ENCODE measurements around the gene KLRF1.

Gene KLRF1

DNA sequence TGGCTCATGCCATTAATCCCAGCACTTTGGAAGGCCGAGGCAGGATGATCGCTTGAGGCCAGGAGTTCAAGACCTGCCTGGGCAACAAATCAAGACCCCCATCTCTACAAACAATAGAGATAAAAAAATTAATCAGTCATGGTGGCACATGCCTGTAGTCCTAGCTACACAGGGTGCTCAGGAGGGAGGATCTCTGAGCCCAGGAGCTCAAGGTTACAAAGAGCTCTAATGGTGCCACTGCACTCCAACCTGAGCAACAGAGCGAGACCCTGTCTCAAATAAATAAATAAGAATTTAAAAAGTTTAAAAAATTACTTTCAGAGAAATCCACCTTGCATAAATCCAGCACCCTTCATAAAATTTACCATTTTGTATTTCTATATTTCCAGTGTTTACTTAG, 2.2 kb downstream of the KLRF1 start:
- no peak for DNase-seq (ENCODE audit: low read depth)
- no peak overlapping the region for H3K4me3 ChIP-seq (ENCODE audit: low read depth, low read length)
- TF ChIP-seq, protein P1, sequence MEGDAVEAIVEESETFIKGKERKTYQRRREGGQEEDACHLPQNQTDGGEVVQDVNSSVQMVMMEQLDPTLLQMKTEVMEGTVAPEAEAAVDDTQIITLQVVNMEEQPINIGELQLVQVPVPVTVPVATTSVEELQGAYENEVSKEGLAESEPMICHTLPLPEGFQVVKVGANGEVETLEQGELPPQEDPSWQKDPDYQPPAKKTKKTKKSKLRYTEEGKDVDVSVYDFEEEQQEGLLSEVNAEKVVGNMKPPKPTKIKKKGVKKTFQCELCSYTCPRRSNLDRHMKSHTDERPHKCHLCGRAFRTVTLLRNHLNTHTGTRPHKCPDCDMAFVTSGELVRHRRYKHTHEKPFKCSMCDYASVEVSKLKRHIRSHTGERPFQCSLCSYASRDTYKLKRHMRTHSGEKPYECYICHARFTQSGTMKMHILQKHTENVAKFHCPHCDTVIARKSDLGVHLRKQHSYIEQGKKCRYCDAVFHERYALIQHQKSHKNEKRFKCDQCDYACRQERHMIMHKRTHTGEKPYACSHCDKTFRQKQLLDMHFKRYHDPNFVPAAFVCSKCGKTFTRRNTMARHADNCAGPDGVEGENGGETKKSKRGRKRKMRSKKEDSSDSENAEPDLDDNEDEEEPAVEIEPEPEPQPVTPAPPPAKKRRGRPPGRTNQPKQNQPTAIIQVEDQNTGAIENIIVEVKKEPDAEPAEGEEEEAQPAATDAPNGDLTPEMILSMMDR (conservative IDR thresholded peaks at IDR 0.05; ENCODE audit: low read depth, low read length) = no peak

DNA sequence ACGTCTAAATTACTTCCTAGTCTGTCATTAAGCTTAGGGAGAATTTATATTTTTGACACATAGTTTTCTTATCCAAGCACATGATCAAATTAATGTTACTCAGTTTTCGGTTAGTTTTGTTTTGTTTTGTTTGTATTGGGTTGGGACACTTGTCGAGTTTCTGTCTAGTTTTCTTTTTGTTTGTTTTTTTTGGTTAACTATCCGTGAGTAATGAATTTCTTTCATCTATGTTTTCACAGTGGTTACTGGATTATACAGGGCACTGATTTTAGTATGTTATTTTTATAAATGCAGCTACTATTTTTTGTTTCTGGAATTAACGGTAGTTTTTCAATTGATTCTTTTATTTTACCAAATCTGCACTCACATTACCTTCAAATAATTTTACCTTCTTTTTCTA, 2.7 kb downstream of the KLRF1 start:
- DNase-seq (ENCODE audit: low read depth) = no peak
- no peak overlapping the region for H3K4me3 ChIP-seq (ENCODE audit: low read depth, low read length)
- TF ChIP-seq, protein P1 (conservative IDR thresholded peaks at IDR 0.05; ENCODE audit: low read depth, low read length) = no peak

DNA sequence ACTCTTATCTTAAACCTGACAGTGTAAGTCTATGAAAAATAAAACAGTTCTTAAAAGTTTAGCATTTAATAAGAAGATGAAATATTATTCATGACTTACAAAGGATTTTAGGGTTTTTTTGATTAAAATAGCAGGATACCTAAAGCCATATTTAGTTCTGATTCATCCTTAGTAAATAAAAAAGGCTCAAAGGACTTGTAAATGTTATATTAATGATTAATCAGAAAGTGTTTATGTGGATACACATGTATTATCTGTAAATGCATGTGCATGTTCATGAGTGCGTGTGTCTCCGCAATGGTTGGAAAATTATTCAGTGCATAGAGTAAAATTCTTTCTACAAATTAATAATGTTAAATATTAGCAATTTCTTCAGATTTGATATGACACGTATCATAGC, 4.4 kb downstream of the KLRF1 start:
- TF ChIP-seq, protein P1 (conservative IDR thresholded peaks at IDR 0.05; ENCODE audit: low read depth, low read length) = no peak
- H3K4me3 ChIP-seq (ENCODE audit: low read depth, low read length) = no peak overlapping the region
- DNase-seq (ENCODE audit: low read depth) = no peak

DNA sequence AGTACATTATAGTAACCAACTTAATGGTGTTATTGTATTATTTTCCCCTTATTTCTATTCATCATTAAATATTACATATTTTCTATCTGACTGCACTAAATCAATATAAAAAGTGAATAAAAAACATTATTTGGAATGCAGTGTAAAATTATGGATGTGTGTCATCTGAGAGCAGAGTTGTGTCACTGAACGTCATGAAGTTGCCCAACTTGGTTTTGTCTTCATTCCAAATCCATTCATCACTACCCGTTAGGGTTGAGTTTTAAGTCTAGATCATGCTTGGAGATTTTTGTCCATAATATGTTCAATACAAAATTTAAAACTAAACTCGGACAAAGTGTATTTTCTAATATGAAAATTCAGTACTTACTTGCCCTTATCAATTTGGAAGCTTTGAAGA, 16.1 kb downstream of the KLRF1 start:
- no peak overlapping the region for H3K4me3 ChIP-seq (ENCODE audit: low read depth, low read length)
- DNase-seq (ENCODE audit: low read depth) = no peak
- TF ChIP-seq, protein P1 (conservative IDR thresholded peaks at IDR 0.05; ENCODE audit: low read depth, low read length) = no peak

DNA sequence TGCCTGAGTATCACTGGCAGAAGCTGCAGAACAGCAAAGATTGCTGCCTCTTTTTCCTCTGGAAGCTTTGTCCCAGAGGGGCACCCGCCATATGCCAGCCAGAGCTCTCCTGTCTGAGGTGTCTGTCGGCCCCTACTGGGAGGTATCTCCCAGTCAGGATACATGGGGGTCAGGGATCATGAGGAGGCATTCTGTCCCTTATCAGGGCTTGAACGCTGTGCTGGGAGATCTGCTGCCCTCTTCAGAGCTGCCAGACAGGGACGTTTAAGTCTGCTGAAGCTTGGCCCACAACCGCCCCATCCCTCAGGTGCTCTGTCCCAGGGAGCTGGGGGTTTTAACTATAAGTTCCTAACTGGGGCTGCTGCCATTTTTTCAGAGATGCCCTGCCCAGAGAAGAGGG, 21.6 kb downstream of the KLRF1 start:
- H3K4me3 ChIP-seq (ENCODE audit: low read depth, low read length) = no peak overlapping the region
- no peak for DNase-seq (ENCODE audit: low read depth)
- TF ChIP-seq, protein P1 (conservative IDR thresholded peaks at IDR 0.05; ENCODE audit: low read depth, low read length) = no peak

DNA sequence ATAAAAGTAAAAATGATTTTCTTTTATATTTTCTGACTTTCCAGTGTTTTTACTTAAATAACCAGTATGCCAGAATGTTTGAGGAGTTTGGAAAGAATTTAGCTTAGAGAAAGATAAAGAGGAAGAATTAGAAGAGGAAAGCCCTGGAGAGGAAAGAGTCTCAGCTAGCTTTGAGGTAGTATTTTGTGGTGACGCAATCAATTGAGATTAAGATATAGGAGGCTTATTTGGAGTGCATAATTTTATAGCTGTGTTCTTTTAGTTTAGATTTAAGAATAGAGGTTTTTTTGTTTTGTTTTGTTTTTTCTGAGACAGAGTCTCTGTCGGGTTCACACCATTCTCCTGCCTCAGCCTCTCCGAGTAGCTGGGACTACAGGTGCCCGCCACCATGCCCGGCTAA, 23.8 kb downstream of the KLRF1 start:
- DNase-seq (ENCODE audit: low read depth) = no peak
- no peak overlapping the region for H3K4me3 ChIP-seq (ENCODE audit: low read depth, low read length)
- TF ChIP-seq, protein P1 (conservative IDR thresholded peaks at IDR 0.05; ENCODE audit: low read depth, low read length) = no peak

DNA sequence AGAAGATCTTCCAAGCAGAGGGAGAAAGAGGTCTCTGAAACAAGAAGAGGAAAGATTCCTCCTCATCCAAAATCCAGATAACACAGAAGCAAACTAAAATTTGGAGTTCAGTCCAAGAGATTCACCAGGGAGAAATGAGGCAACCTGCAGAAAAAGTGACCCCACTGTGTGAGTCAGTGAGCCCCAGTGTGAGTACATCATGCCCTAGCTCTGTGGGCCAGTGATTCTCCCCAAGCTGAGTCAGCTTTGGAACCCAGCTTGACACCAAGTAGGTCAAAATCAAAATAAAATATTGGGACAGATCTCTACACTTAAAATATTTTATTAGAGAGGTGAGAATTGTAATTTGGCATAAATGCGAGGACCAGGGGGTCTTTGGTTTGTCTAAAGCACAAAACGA, 24.6 kb downstream of the KLRF1 start:
- TF ChIP-seq, protein P1 (conservative IDR thresholded peaks at IDR 0.05; ENCODE audit: low read depth, low read length) = no peak
- DNase-seq (ENCODE audit: low read depth) = peak; percentile 17
- H3K4me3 ChIP-seq (ENCODE audit: low read depth, low read length) = no peak overlapping the region
